Measurements from ENCODE around the gene CBY3. TPM values are rescaled to one million over a fixed set of nuclear protein-coding genes. Genes with fewer than 3 reads are reported as not detected.
"Not testable (repeated sequence)": the region's sequence is repeated elsewhere in the genome, so short reads cannot be mapped to it uniquely, and the experiment has no call there.

CBY3 gene
- total and polyA plus RNA-seq, 2 of the 13 experiments (the other 11 are each of a cell fraction or from before 2014, with no cell fraction given): not detected

DNA sequence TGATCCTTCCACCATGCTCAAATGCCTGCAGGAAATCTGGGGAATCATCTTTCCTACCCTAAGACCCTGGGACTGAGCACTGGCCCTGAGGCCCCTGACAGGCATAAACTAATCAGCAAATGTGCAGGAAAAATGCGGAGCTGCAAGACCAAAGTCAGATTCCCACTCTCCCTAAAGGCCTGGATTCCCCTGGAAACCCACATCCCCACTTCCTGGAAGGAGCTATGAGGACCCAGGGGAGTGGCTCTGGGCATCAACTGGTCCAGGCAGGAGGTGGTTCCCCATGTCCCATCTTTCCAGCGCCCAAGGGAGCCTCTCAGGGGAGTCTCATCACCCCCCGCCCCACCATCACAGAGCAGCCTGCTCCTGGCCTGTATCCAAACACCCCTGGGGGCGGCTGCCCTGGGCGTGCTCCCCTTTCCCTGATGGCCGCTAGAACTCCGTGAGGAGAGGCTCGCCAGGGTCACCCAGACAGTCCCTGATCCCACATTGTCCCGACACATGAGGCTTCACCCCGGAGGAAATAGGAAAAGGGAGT lies 31.6 kb downstream of the CBY3 start:
- H3K79me2 ChIP-seq (ENCODE audit: insufficient read depth, low read length); H4K20me1 ChIP-seq (ENCODE audit: insufficient read depth, low read length); H2AFZ ChIP-seq (ENCODE audit: low read length); H3K9ac ChIP-seq (ENCODE audit: insufficient read depth, low read depth, low read length); BruUV-seq (replicated peaks); H3K27ac ChIP-seq (ENCODE audit: extremely low read length, insufficient read depth, low read length); in situ Hi-C loops (cut with HindIII; ENCODE audit: extremely low pct_ligation_motif_present, low pct_unique_long_range_greater_than_20kb); H3K4me3 ChIP-seq (replicated peaks in 1 of 3; ENCODE audit: insufficient read depth in 1 of 3, low read depth in 2 of 3, low read length in 3 of 3); H3K9me3 ChIP-seq (ENCODE audit: low read length); intact Hi-C loops (cut with micrococcal nuclease; ENCODE audit: unreplicated experiment); H3K36me3 ChIP-seq (replicated peaks in 1 of 2; ENCODE audit: control insufficient read depth in 1 of 2, insufficient read depth in 2 of 2, low read length in 2 of 2); FAIRE-seq; H3K4me1 ChIP-seq (ENCODE audit: insufficient read depth, low read length); ATAC-seq; DNase-seq (ENCODE audit: low spot score); CTCF ChIA-PET (ENCODE audit: low intra/inter-chr PET ratio, low total read pairs); H3K4me2 ChIP-seq (ENCODE audit: low read depth, low read length): not testable (repeated sequence)
- peaks cover 5 to 19% of the 10 kb centered on the region in 2 experiments; a peak in 4 of 5 replicates for H3K27me3 ChIP-seq (ENCODE audit: control insufficient read depth in 1 of 2, insufficient read depth in 2 of 2, low read length in 2 of 2)
- POLR2A ChIA-PET: interaction anchor here (0.7 kb wide), 1 partner anchor 26 kb away, joined by 3 read pairs; the partner anchor contains the start of gene HNRNPH1
- WGBS (ENCODE audit: low lambda C conversion rate): 39% methylated on average over 3 of the region's 10 CpGs

DNA sequence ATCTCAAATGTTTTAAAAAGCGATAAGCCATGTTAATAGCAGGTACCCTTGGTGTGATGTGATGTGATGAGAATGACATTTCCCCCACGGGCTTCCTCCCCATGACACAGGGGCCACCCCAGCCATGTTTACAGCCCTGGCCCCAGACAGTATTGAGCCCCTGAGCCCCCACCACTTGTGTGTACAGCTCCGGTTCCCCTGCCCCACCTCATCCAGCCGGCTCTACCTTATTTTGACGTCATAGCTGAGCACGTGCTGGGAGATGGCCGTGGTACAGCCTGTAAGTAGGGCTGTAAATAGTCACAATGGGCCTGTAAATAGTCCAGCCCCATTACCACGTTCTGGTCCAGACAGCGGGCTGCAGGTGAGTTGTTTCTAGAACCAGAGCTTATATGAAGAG lies 32.4 kb downstream of the CBY3 start:
- no TSS peak for BruUV-seq (replicated peaks)
- H3K27me3 ChIP-seq (ENCODE audit: control insufficient read depth in 1 of 2, insufficient read depth in 2 of 2, low read length in 2 of 2): peaks cover 8 to 23% of the 10 kb centered on the region in 2 experiments; a peak in 4 of 5 replicates
- no peaks in the 10 kb centered on the region for H3K9me3 ChIP-seq (ENCODE audit: low read length)
- 6% methylated on average over 8 of the region's 9 CpGs for WGBS (ENCODE audit: low lambda C conversion rate)
- no peak overlapping the region for H3K4me3 ChIP-seq (replicated peaks in 1 of 3; ENCODE audit: insufficient read depth in 1 of 3, low read depth in 2 of 3, low read length in 3 of 3)
- in situ Hi-C loops (cut with HindIII; ENCODE audit: extremely low pct_ligation_motif_present, low pct_unique_long_range_greater_than_20kb) (no loop called here), intact Hi-C loops (cut with micrococcal nuclease; ENCODE audit: unreplicated experiment) (no loop called here)
- no peaks in the 10 kb centered on the region for H4K20me1 ChIP-seq (ENCODE audit: insufficient read depth, low read length)
- no peaks in the 10 kb centered on the region for H3K4me1 ChIP-seq (ENCODE audit: insufficient read depth, low read length)
- no peaks in the 10 kb centered on the region for H3K36me3 ChIP-seq (replicated peaks in 1 of 2; ENCODE audit: control insufficient read depth in 1 of 2, insufficient read depth in 2 of 2, low read length in 2 of 2)
- H3K27ac ChIP-seq (ENCODE audit: extremely low read length, insufficient read depth, low read length): no peak overlapping the region
- DNase-seq (ENCODE audit: low spot score) (no peak), FAIRE-seq (no peak), ATAC-seq (no peak)
- no peaks in the 10 kb centered on the region for H3K79me2 ChIP-seq (ENCODE audit: insufficient read depth, low read length)
- no peak overlapping the region for H3K4me2 ChIP-seq (ENCODE audit: low read depth, low read length)
- ChIA-PET CTCF (ENCODE audit: low intra/inter-chr PET ratio, low total read pairs) (no interaction called here), POLR2A (no interaction called here)
- peak; percentile 75 for TF ChIP-seq CREB1 (IDR thresholded peaks at IDR 0.05)
- no peak for TF ChIP-seq CREB1 (CRISPR knock-in tag; IDR thresholded peaks at IDR 0.05)
- no peak for TF ChIP-seq ATM (IDR thresholded peaks at IDR 0.05; ENCODE audit: borderline replicate concordance)
- 0 out of 2 replicates have a peak, but pooled peaks have one; percentile 24 for TF ChIP-seq BHLHE40 (IDR thresholded peaks at IDR 0.05; ENCODE audit: low read length)
- H2AFZ ChIP-seq (ENCODE audit: low read length): no peak overlapping the region
- no peak overlapping the region for H3K9ac ChIP-seq (ENCODE audit: insufficient read depth, low read depth, low read length)

DNA sequence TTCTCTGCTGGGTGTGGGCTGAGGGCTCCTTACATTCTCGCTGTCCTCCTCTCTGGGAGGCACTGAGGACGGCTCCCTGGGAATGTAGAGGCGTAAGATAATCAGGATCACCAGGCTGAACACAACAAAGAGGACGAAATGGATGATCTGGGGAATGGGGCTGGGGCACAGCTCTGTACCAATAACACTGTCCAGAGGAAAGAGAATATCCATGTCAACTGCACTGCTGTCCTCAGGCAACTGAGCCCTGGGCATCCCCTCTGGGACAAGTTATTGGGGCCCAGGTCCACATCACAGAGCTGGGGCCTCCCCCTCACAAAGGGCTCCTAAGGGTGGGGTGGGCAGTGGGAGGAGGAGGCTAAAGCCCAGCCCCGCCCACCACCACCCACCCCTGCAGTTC lies 36.1 kb downstream of the CBY3 start:
- H3K27ac ChIP-seq (ENCODE audit: extremely low read length, insufficient read depth, low read length); DNase-seq (ENCODE audit: low spot score); in situ Hi-C loops (cut with HindIII; ENCODE audit: extremely low pct_ligation_motif_present, low pct_unique_long_range_greater_than_20kb); H3K4me2 ChIP-seq (ENCODE audit: low read depth, low read length); CTCF ChIA-PET (ENCODE audit: low intra/inter-chr PET ratio, low total read pairs); FAIRE-seq; H3K4me1 ChIP-seq (ENCODE audit: insufficient read depth, low read length); H3K4me3 ChIP-seq (replicated peaks in 1 of 3; ENCODE audit: insufficient read depth in 1 of 3, low read depth in 2 of 3, low read length in 3 of 3); H3K9ac ChIP-seq (ENCODE audit: insufficient read depth, low read depth, low read length); H4K20me1 ChIP-seq (ENCODE audit: insufficient read depth, low read length); intact Hi-C loops (cut with micrococcal nuclease; ENCODE audit: unreplicated experiment); H2AFZ ChIP-seq (ENCODE audit: low read length); H3K36me3 ChIP-seq (replicated peaks in 1 of 2; ENCODE audit: control insufficient read depth in 1 of 2, insufficient read depth in 2 of 2, low read length in 2 of 2); H3K79me2 ChIP-seq (ENCODE audit: insufficient read depth, low read length); BruUV-seq (replicated peaks); POLR2A ChIA-PET; H3K9me3 ChIP-seq (ENCODE audit: low read length): not testable (repeated sequence)
- peaks cover 9 to 21% of the 10 kb centered on the region in 2 experiments; a peak in 4 of 5 replicates for H3K27me3 ChIP-seq (ENCODE audit: control insufficient read depth in 1 of 2, insufficient read depth in 2 of 2, low read length in 2 of 2)
- WGBS (ENCODE audit: low lambda C conversion rate): 19% methylated on average over 5 of the region's 5 CpGs
- ATAC-seq: peak; percentile 44

DNA sequence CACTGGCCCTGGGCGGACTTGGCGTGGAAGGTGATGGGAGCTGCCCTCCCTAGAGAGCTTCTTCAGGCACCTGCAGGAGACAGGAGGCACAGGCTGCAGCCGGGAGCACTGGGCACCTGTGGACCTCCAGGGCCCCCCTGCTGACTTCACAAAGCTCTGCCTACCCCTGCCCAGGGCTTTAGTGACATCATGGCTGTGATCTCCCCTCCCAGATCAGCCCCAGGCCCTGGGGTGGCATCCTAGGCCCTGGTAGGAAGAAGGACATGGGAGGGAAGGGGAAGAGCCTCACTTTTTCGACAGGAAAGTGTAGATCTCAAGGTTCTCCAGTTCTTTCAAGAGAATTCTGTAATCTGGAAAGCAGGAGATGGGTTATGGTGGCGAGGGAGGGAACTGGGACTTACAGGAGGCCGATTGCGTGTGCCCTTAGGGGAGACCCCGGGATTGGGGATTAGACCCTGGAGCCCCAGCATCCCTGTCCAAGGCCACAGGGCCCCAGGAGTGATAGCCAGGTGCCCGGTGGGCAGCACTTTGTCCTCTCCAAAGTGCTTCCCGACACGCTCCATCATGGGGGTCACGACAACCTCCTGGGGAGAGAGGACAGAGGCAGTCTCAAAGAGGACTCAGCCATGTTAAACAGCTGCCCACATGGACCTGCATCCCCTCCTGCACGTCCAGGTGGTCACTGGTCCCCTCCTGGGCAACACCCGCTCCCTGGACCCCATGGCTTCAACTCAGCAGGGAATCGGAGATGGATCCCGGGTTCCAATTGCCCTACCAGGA lies 37.5 kb downstream of the CBY3 start:
- H3K9me3 ChIP-seq (ENCODE audit: low read length); DNase-seq (ENCODE audit: low spot score); H3K9ac ChIP-seq (ENCODE audit: insufficient read depth, low read depth, low read length); H3K27ac ChIP-seq (ENCODE audit: extremely low read length, insufficient read depth, low read length); in situ Hi-C loops (cut with HindIII; ENCODE audit: extremely low pct_ligation_motif_present, low pct_unique_long_range_greater_than_20kb); H3K36me3 ChIP-seq (replicated peaks in 1 of 2; ENCODE audit: control insufficient read depth in 1 of 2, insufficient read depth in 2 of 2, low read length in 2 of 2); H3K79me2 ChIP-seq (ENCODE audit: insufficient read depth, low read length); H2AFZ ChIP-seq (ENCODE audit: low read length); FAIRE-seq; H3K4me3 ChIP-seq (replicated peaks in 1 of 3; ENCODE audit: insufficient read depth in 1 of 3, low read depth in 2 of 3, low read length in 3 of 3); CTCF ChIA-PET (ENCODE audit: low intra/inter-chr PET ratio, low total read pairs); H4K20me1 ChIP-seq (ENCODE audit: insufficient read depth, low read length); H3K4me2 ChIP-seq (ENCODE audit: low read depth, low read length); H3K4me1 ChIP-seq (ENCODE audit: insufficient read depth, low read length); intact Hi-C loops (cut with micrococcal nuclease; ENCODE audit: unreplicated experiment); BruUV-seq (replicated peaks): not testable (repeated sequence)
- H3K27me3 ChIP-seq (ENCODE audit: control insufficient read depth in 1 of 2, insufficient read depth in 2 of 2, low read length in 2 of 2): peaks cover 8 to 17% of the 10 kb centered on the region in 2 experiments; a peak in 4 of 5 replicates
- peak; percentile 16; the same call in 1 of the 3 replicates for ATAC-seq
- POLR2A ChIA-PET: interaction anchor here (2.1 kb wide), 1 partner anchor 20 kb away, joined by 7 read pairs; the partner anchor contains the start of gene HNRNPH1
- 31% methylated on average over 8 of the region's 16 CpGs for WGBS (ENCODE audit: low lambda C conversion rate)

All from HepG2 (cell line).